A172 (cell line): ENCODE measurements around the gene TMEM107. TPM values are rescaled to one million over a fixed set of nuclear protein-coding genes. Genes with fewer than 3 reads are reported as not detected.
"Not testable (repeated sequence)": the region's sequence is repeated elsewhere in the genome, so short reads cannot be mapped to it uniquely, and the experiment has no call there.

Experiments used
- DNase-seq: peaks from one replicate; pipeline ENCODE4 v3.0.0-alpha.2; 2015; ENCODE audit warnings: low spot score
- total RNA-seq: library from RNA; depleted of rRNA; stranded (reverse); fragments of >200 nt; shearing (Covaris generic); gene quantifications from 2 replicates; pipeline ENCODE4 v1.2.3, GENCODE V29; 2014

The TMEM107 gene
- total RNA-seq, 1 experiment from 2014 or later, result 35.8 TPM

GRCh38 chr17:8189711-8190477 lies 13.7 kb upstream of the TMEM107 start, which contains the start of gene BORCS6:
Gene BORCS6, minus strand, starts transcription at chr17:8190180. Its CDS starts 40 bp downstream, at chr17:8190140.
- DNase-seq, result peak; percentile 99

GRCh38 chr17:8189041-8189710 lies 13.0 kb upstream of the TMEM107 start:
- DNase-seq, result no peak

GRCh38 chr17:8188263-8188839 lies 12.2 kb upstream of the TMEM107 start:
- no peak for DNase-seq

- peak; percentile 100 for DNase-seq
Measured at GRCh38 chr17:8187517-8188262, 11.5 kb upstream of the TMEM107 start.

- peak; percentile 98 for DNase-seq
Measured at GRCh38 chr17:8186787-8187516, 10.8 kb upstream of the TMEM107 start.

GRCh38 chr17:8186446-8186786 lies 10.2 kb upstream of the TMEM107 start:
- no peak for DNase-seq

GRCh38 chr17:8185582-8186445 lies 9.6 kb upstream of the TMEM107 start:
- peak; percentile 70 for DNase-seq

GRCh38 chr17:8176998-8177731 lies 985 bp upstream of the TMEM107 start:
- DNase-seq, result no peak

GRCh38 chr17:8175795-8176196 lies 384 bp downstream of the TMEM107 start:
- DNase-seq, result no peak

- no peak for DNase-seq
Measured at GRCh38 chr17:8173871-8174322, 2.3 kb downstream of the TMEM107 start.

GRCh38 chr17:8173056-8173870 lies 2.9 kb downstream of the TMEM107 start:
- peak; percentile 99 for DNase-seq

GRCh38 chr17:8170186-8170585 lies 6.0 kb downstream of the TMEM107 start:
- DNase-seq, result not testable (repeated sequence)

GRCh38 chr17:8167526-8167925 lies 8.7 kb downstream of the TMEM107 start:
- DNase-seq, result no peak

- no peak for DNase-seq
Measured at GRCh38 chr17:8166731-8167130, 9.4 kb downstream of the TMEM107 start.

- DNase-seq, result no peak
Measured at GRCh38 chr17:8164815-8165131, 11.4 kb downstream of the TMEM107 start.

- peak; percentile 66 for DNase-seq
Measured at GRCh38 chr17:8163978-8164814, 12.0 kb downstream of the TMEM107 start.

- DNase-seq, result no peak
Measured at GRCh38 chr17:8162997-8163977, 12.9 kb downstream of the TMEM107 start.
